ENCODE measurements around the gene NPHP1. TPM values are rescaled to one million over a fixed set of nuclear protein-coding genes. Genes with fewer than 3 reads are reported as not detected.
"Not testable (repeated sequence)": the region's sequence is repeated elsewhere in the genome, so short reads cannot be mapped to it uniquely, and the experiment has no call there.

Gene NPHP1
- total and polyA plus RNA-seq, 4 donors: 0.33 to 0.88 (median 0.35) TPM

DNA sequence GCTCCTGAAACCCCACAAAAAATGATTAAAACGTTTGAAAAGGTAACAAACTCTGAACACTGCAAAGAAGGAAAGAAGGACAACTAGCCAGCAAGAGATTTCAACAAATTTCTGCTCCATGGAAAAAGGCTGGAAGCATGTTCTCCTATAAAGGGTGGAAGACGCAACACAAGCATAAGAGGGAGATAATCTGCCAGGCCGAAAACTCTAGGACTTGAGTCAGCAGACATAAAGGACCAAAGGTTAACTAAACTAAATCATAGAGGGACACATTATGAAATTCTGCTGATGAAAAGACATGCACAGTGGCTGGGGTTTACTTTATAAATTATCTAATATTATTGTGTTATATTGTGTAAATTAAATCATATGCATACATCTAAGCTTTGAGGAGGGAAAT lies 6.8 kb downstream of the NPHP1 start:
- no peak overlapping the region for H3K4me3 ChIP-seq (ENCODE audit: low read depth in 1 of 3, low read length in 3 of 3)
- H3K4me1 ChIP-seq (ENCODE audit: control insufficient read depth in 4 of 4, insufficient read depth in 4 of 4, low read length in 3 of 4): no peaks in the 10 kb centered on the region
- DNase-seq (ENCODE audit: low spot score): no peak
- no peaks in the 10 kb centered on the region for H3K36me3 ChIP-seq (ENCODE audit: control insufficient read depth in 4 of 4, insufficient read depth in 3 of 4, low read depth in 1 of 4, low read length in 3 of 4)
- H3K27ac ChIP-seq (ENCODE audit: low read depth in 1 of 2, low read length in 2 of 2): no peak overlapping the region
- WGBS: 76% methylated on average over 3 of the region's 3 CpGs
- no peaks in the 10 kb centered on the region for H3K9me3 ChIP-seq (ENCODE audit: control insufficient read depth in 4 of 4, low read length in 3 of 4)
- TF ChIP-seq TAF1 (conservative IDR thresholded peaks at IDR 0.05): no peak
- no peak for TF ChIP-seq YY1 (IDR thresholded peaks at IDR 0.05)
- H3K9ac ChIP-seq (ENCODE audit: low read depth in 1 of 2, low read length in 2 of 2): no peak overlapping the region
- no peaks in the 10 kb centered on the region for H3K27me3 ChIP-seq (ENCODE audit: control insufficient read depth in 4 of 4, insufficient read depth in 4 of 4, low read length in 3 of 4)

GRCh38 chr2:110197452-110197851 lies 7.4 kb downstream of the NPHP1 start:
- H3K4me3 ChIP-seq (ENCODE audit: low read depth in 1 of 3, low read length in 3 of 3): no peak overlapping the region
- no peak for DNase-seq (ENCODE audit: low spot score)
- TF ChIP-seq, protein P1, sequence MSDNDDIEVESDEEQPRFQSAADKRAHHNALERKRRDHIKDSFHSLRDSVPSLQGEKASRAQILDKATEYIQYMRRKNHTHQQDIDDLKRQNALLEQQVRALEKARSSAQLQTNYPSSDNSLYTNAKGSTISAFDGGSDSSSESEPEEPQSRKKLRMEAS (IDR thresholded peaks at IDR 0.05): no peak
- no peak for TF ChIP-seq REST (IDR thresholded peaks at IDR 0.05)
- no peak for TF ChIP-seq HNF4G (IDR thresholded peaks at IDR 0.05)
- no peak for TF ChIP-seq RXRA (IDR thresholded peaks at IDR 0.05)
- H3K27me3 ChIP-seq (ENCODE audit: control insufficient read depth in 4 of 4, insufficient read depth in 4 of 4, low read length in 3 of 4): no peaks in the 10 kb centered on the region
- no peaks in the 10 kb centered on the region for H3K9me3 ChIP-seq (ENCODE audit: control insufficient read depth in 4 of 4, low read length in 3 of 4)
- H3K9ac ChIP-seq (ENCODE audit: low read depth in 1 of 2, low read length in 2 of 2): no peak overlapping the region
- H3K36me3 ChIP-seq (ENCODE audit: control insufficient read depth in 4 of 4, insufficient read depth in 3 of 4, low read depth in 1 of 4, low read length in 3 of 4): no peaks in the 10 kb centered on the region
- no peak overlapping the region for H3K27ac ChIP-seq (ENCODE audit: low read depth in 1 of 2, low read length in 2 of 2)
- no peaks in the 10 kb centered on the region for H3K4me1 ChIP-seq (ENCODE audit: control insufficient read depth in 4 of 4, insufficient read depth in 4 of 4, low read length in 3 of 4)
- 85% methylated on average over 4 of the region's 4 CpGs for WGBS

- not testable (repeated sequence) for H3K36me3 ChIP-seq (ENCODE audit: control insufficient read depth in 4 of 4, insufficient read depth in 3 of 4, low read depth in 1 of 4, low read length in 3 of 4); H3K27me3 ChIP-seq (ENCODE audit: control insufficient read depth in 4 of 4, insufficient read depth in 4 of 4, low read length in 3 of 4); H3K27ac ChIP-seq (ENCODE audit: low read depth in 1 of 2, low read length in 2 of 2); H3K9me3 ChIP-seq (ENCODE audit: control insufficient read depth in 4 of 4, low read length in 3 of 4); H3K4me3 ChIP-seq (ENCODE audit: low read depth in 1 of 3, low read length in 3 of 3); H3K9ac ChIP-seq (ENCODE audit: low read depth in 1 of 2, low read length in 2 of 2); H3K4me1 ChIP-seq (ENCODE audit: control insufficient read depth in 4 of 4, insufficient read depth in 4 of 4, low read length in 3 of 4); DNase-seq (ENCODE audit: low spot score)
- 97% methylated on average over 23 of the region's 23 CpGs for WGBS
These were observed 14.6 kb downstream of the NPHP1 start for GRCh38 chr2:110190169-110190568.

- WGBS: 92% methylated on average over 2 of the region's 2 CpGs
- Histone ChIP-seq H3K36me3 (ENCODE audit: control insufficient read depth in 4 of 4, insufficient read depth in 3 of 4, low read depth in 1 of 4, low read length in 3 of 4) (no peaks in the 10 kb centered on the region), H3K9ac (ENCODE audit: low read depth in 1 of 2, low read length in 2 of 2) (no peak overlapping the region)
These were observed 22.4 kb downstream of the NPHP1 start for GRCh38 chr2:110182449-110182848.

More at GRCh38 chr2:110182449-110182848, 22.4 kb downstream of the NPHP1 start:
- no peaks in the 10 kb centered on the region for H3K27me3 ChIP-seq (ENCODE audit: control insufficient read depth in 4 of 4, insufficient read depth in 4 of 4, low read length in 3 of 4)
- no peak overlapping the region for H3K27ac ChIP-seq (ENCODE audit: low read depth in 1 of 2, low read length in 2 of 2)
- DNase-seq (ENCODE audit: low spot score): no peak
- no peak for TF ChIP-seq FOXA1 (IDR thresholded peaks at IDR 0.05)
- TF ChIP-seq NR2F2 (IDR thresholded peaks at IDR 0.05): no peak
- no peak for TF ChIP-seq FOXA2 (IDR thresholded peaks at IDR 0.05)
- TF ChIP-seq CTCF (IDR thresholded peaks at IDR 0.05; ENCODE audit: low read depth, low read length, missing input control): no peak
- TF ChIP-seq, protein P2, sequence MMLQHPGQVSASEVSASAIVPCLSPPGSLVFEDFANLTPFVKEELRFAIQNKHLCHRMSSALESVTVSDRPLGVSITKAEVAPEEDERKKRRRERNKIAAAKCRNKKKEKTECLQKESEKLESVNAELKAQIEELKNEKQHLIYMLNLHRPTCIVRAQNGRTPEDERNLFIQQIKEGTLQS (IDR thresholded peaks at IDR 0.05): no peak
- no peak overlapping the region for H3K4me3 ChIP-seq (ENCODE audit: low read depth in 1 of 3, low read length in 3 of 3)
- no peaks in the 10 kb centered on the region for H3K4me1 ChIP-seq (ENCODE audit: control insufficient read depth in 4 of 4, insufficient read depth in 4 of 4, low read length in 3 of 4)
- peaks cover 0 to 2% (median 0%) of the 10 kb centered on the region in 4 donors for H3K9me3 ChIP-seq (ENCODE audit: control insufficient read depth in 4 of 4, low read length in 3 of 4)
